Measurements from ENCODE around the gene OR8B8. TPM values are rescaled to one million over a fixed set of nuclear protein-coding genes. Genes with fewer than 3 reads are reported as not detected.
A peak's percentile ranks its signal among the peaks of the same experiment; 100 is the strongest.

Gene OR8B8, protein sequence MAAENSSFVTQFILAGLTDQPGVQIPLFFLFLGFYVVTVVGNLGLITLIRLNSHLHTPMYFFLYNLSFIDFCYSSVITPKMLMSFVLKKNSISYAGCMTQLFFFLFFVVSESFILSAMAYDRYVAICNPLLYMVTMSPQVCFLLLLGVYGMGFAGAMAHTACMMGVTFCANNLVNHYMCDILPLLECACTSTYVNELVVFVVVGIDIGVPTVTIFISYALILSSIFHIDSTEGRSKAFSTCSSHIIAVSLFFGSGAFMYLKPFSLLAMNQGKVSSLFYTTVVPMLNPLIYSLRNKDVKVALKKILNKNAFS
- total RNA-seq = not detected

DNA sequence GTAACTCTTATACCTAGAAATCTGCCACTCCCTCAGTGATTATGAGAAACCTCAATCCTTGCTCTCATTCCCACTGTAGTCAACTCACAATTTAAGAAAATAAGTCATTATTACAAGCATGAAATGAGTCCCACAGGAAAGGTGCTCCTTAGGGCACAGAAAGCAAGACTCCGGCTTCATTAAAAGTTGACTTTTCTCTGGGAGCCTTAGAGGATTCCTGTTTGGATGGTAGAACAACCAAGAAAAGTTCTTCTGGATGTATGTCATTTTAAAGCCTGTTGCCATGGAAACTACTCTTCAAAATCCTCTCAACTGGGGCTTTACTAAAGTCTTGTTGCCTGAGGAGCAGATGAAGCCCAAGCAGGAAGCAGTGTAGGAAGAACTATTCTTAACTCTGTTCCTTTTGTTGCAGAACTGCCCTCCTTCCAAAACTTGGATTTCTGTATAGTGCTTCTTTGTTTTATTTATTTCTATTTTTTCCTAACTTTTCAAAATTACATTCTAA is at the start of gene OR8B8:
Gene OR8B8 (minus strand): TSS at position 51 of the 505 bp plus-strand sequence. CDS start 4,611 bp downstream, outside the sequence.
- no peaks in the 10 kb centered on the region for H3K9me3 ChIP-seq

DNA sequence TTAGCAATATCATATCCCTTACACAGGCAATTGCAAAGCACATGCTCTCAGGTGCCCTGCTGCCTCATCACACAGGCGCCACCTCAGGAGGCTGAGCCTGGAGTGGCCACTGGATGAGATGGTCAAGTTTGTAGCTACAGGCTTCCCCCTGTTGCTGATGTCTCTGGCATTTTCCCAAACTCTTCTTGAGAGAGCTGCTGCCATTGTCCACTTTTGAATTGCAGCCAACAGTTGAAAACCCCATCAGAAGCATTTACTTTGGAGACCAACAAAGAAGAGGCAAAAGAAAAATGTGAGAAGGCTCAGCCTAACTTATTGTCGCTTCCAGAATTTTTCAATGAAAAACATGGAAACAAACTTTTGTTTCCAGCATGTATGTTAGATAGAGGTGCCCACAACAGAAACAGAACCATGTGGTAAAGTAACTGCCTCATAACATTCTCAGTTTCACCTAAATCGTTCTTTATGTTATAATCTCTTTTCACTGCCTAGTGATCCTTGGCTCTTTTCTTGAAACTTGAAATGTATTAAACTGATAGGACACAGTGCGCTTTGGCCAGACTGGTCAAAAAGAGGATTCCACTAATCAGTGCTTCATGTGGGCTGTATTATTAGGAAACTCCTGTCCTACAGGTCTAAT is 47.6 kb upstream of the OR8B8 start:
- Histone ChIP-seq H3K4me3 (no peak overlapping the region), H3K27me3 (no peaks in the 10 kb centered on the region), H3K4me1 (no peaks in the 10 kb centered on the region), H3K27ac (no peak overlapping the region), H3K36me3 (no peaks in the 10 kb centered on the region), H3K9me3 (no peaks in the 10 kb centered on the region)
- no peak for DNase-seq
- no peak for TF ChIP-seq POLR2A (IDR thresholded peaks at IDR 0.05)
- TF ChIP-seq, protein P1, sequence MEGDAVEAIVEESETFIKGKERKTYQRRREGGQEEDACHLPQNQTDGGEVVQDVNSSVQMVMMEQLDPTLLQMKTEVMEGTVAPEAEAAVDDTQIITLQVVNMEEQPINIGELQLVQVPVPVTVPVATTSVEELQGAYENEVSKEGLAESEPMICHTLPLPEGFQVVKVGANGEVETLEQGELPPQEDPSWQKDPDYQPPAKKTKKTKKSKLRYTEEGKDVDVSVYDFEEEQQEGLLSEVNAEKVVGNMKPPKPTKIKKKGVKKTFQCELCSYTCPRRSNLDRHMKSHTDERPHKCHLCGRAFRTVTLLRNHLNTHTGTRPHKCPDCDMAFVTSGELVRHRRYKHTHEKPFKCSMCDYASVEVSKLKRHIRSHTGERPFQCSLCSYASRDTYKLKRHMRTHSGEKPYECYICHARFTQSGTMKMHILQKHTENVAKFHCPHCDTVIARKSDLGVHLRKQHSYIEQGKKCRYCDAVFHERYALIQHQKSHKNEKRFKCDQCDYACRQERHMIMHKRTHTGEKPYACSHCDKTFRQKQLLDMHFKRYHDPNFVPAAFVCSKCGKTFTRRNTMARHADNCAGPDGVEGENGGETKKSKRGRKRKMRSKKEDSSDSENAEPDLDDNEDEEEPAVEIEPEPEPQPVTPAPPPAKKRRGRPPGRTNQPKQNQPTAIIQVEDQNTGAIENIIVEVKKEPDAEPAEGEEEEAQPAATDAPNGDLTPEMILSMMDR (IDR thresholded peaks at IDR 0.05) = no peak

More for the DNA sequence above, at the start of gene OR8B8:
- H3K4me1 ChIP-seq = no peaks in the 10 kb centered on the region
- no peaks in the 10 kb centered on the region for H3K36me3 ChIP-seq
- no peak for TF ChIP-seq POLR2A (IDR thresholded peaks at IDR 0.05)
- TF ChIP-seq, protein P1 (IDR thresholded peaks at IDR 0.05) = no peak
- H3K4me3 ChIP-seq = no peak within 1 kb of the TSS
- H3K27ac ChIP-seq = no peak within 1 kb of the TSS
- DNase-seq = no peak
- no peaks in the 10 kb centered on the region for H3K27me3 ChIP-seq

DNA sequence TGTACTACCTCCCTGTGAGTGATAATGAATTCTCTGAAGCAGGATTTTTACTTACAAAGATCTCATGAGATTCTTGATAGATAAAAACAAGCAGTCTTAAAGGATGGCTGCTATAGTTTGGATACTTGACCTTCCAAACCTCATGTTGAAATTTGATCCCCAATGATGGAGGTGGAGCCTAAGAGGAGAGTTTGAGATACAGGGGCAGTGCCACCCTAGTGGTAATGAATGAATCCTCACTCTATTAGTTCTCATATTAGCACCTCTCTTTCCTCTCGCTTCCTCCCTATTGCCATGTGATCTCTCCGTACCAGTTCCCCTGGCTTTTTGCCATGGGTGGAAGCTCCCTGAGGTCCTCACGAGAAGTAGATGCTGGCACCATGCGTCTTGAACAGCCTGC is 37.9 kb upstream of the OR8B8 start:
- H3K27ac ChIP-seq = no peak overlapping the region
- H3K4me1 ChIP-seq = no peaks in the 10 kb centered on the region
- TF ChIP-seq, protein P1 (IDR thresholded peaks at IDR 0.05) = no peak
- TF ChIP-seq POLR2A (IDR thresholded peaks at IDR 0.05) = no peak
- no peak for DNase-seq
- H3K9me3 ChIP-seq = no peaks in the 10 kb centered on the region
- no peaks in the 10 kb centered on the region for H3K36me3 ChIP-seq
- H3K27me3 ChIP-seq = no peaks in the 10 kb centered on the region
- no peak overlapping the region for H3K4me3 ChIP-seq

DNA sequence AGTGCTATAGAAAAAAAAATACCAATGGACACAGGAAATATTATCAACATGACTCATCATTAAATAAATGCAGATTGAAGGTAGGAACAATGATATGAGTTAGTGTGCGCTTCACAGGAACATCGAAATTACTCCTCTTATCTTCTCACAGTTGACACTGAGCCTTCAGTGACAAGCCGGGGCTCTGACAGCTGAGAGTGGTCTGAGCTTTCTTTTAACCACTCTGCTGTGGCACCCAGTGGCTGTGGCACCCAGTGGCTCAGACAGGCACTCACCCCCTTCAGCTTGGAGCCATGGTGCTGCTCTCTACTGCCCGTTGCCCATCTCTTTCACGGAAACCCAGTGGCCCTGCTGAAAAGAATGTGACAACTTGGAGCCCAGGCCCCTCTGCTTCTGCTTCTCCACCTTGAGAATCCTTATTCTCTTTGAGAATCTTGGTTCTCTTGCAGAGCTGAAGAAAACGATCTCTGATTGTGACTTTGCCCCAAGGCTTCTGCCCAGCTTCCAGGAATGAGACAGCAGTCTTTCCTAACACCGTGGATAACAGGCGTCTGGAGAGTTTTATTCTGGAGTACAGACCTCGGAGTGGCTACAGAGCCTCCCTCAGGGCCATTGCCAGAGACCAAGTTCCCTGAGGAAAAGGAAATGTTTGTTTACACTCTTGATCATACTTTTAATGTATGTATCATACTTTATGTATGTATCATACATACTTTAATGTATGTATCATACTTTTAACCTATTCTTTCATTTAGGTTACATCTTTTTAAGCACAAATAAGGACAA is 37.1 kb upstream of the OR8B8 start:
- Histone ChIP-seq H3K4me1 (no peaks in the 10 kb centered on the region), H3K4me3 (no peak overlapping the region), H3K27ac (no peak overlapping the region), H3K9me3 (no peaks in the 10 kb centered on the region), H3K36me3 (no peaks in the 10 kb centered on the region), H3K27me3 (no peaks in the 10 kb centered on the region)
- no peak for DNase-seq
- no peak for TF ChIP-seq POLR2A (IDR thresholded peaks at IDR 0.05)
- TF ChIP-seq, protein P1 (IDR thresholded peaks at IDR 0.05) = no peak

DNA sequence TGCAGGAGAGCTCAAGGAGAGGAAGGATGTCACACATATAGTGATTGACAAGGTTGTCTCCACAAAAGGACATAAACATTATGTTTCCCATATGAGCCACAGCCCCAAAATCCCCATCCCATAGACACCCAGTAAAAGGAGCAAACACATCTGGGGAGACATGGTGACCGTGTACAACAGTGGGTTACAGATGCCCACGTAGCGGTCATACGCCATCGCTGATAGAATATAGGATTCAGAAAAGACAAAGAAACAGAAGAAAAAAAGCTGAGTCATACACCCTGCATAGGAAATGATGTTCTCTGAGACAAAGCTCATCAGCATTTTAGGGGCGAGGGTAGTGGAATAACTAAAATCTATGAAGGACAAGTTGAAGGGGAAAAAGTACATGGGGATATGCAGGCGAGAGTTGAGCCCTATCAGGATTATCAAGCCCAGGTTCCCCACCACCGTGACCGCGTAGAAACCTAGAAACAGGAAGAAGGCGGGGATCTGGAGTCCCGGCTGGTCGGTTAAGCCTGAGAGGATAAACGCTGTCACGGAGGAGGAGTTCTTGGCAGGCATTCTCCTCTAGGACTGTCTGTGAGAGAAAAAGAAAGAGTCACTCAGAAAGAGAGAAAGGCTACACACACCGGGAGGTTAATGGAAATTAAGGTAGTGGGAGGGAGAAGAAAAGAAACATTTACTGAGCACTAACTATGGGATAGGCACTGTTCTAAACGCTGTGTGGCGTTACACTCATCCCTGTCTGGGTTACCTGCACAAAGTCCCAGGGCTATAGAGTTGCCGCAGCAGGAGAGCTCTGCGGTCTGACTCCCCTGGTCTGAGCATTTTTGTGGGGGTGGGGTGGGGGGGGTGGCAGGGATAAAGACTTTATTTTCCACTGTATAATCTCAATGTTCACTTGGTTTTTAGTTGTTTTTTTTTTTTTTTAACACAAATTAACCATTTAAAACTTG is 36.1 kb upstream of the OR8B8 start:
- DNase-seq = no peak

More for the DNA sequence above, 36.1 kb upstream of the OR8B8 start:
- peak overlapping the region in 1 of 4 donors; percentile 22 for H3K4me3 ChIP-seq
- no peaks in the 10 kb centered on the region for H3K4me1 ChIP-seq
- H3K27me3 ChIP-seq = no peaks in the 10 kb centered on the region
- TF ChIP-seq POLR2A (IDR thresholded peaks at IDR 0.05) = no peak
- TF ChIP-seq, protein P1 (IDR thresholded peaks at IDR 0.05) = no peak
- no peaks in the 10 kb centered on the region for H3K9me3 ChIP-seq
- H3K36me3 ChIP-seq = no peaks in the 10 kb centered on the region
- no peak overlapping the region for H3K27ac ChIP-seq
